ENCODE measurements around the gene COLEC11. TPM values are rescaled to one million over a fixed set of nuclear protein-coding genes. Genes with fewer than 3 reads are reported as not detected.

COLEC11 gene
- total RNA-seq, 2 experiments from 2014 or later = 0.38 TPM

GRCh38 chr2:3679616-3680393 is 84.9 kb downstream of the COLEC11 start:
- POLR2A ChIA-PET = no interaction called here
- CTCF ChIA-PET = no interaction called here

- ChIA-PET CTCF (no interaction called here), POLR2A (no interaction called here)
Observed at GRCh38 chr2:3680548-3681345, 85.8 kb downstream of the COLEC11 start.

- POLR2A ChIA-PET = no interaction called here
Observed at GRCh38 chr2:3681625-3682024, 86.7 kb downstream of the COLEC11 start.

GRCh38 chr2:3682811-3683210 is 87.9 kb downstream of the COLEC11 start:
- POLR2A ChIA-PET = no interaction called here
- CTCF ChIA-PET = no interaction called here

More at GRCh38 chr2:3681625-3682024, 86.7 kb downstream of the COLEC11 start:
- CTCF ChIA-PET = no interaction called here

- POLR2A ChIA-PET = no interaction called here
- CTCF ChIA-PET = no interaction called here
Observed at GRCh38 chr2:3683748-3684454, 89.0 kb downstream of the COLEC11 start.

GRCh38 chr2:3689998-3690748 is 95.3 kb downstream of the COLEC11 start:
- CTCF ChIA-PET = no interaction called here
- POLR2A ChIA-PET = no interaction called here

- POLR2A ChIA-PET = no interaction called here
- CTCF ChIA-PET = interaction anchor here (1.1 kb wide), 1 partner anchor 88 kb away, joined by 3 read pairs; no protein-coding TSS in a partner anchor
Observed at GRCh38 chr2:3692375-3692774, 97.5 kb downstream of the COLEC11 start.

Other genes with a start within 250 kb of the COLEC11 start
- gene EIPR1, start 217.3 kb upstream of the COLEC11 start, total RNA-seq = 10 to 100 TPM; 39.1 to 42.7 TPM
- gene TRAPPC12, start 215.4 kb upstream of the COLEC11 start, total RNA-seq = 10 to 100 TPM; 66.4 to 66.6 TPM
- gene ADI1, start 75.6 kb upstream of the COLEC11 start, total RNA-seq = 10 to 100 TPM; 29.2 to 31.1 TPM
- 10 to 100 TPM; 38.6 to 41.4 TPM for gene RNASEH1, start 36.8 kb upstream of the COLEC11 start, total RNA-seq
- gene RPS7, start 19.9 kb upstream of the COLEC11 start, total RNA-seq = 1,000 to 10,000 TPM; 1,473 TPM
- not detected for gene ALLC, start 63.1 kb downstream of the COLEC11 start, total RNA-seq
- not detected for gene DCDC2C, start 108.5 kb downstream of the COLEC11 start, total RNA-seq

Data from activated CD8-positive, alpha-beta memory T cell treated with anti-CD3 and anti-CD28 coated beads for 36 hours (primary cell).